8988T (cell line): ENCODE measurements around the gene LIFR.
A peak's percentile ranks its signal among the peaks of the same experiment; 100 is the strongest.
"Not testable (repeated sequence)": the region's sequence is repeated elsewhere in the genome, so short reads cannot be mapped to it uniquely, and the experiment has no call there.

ENCODE experiments used
- DNase-seq: peaks from one replicate; pipeline ENCODE4 v3.0.0; 2011

LIFR gene

DNA sequence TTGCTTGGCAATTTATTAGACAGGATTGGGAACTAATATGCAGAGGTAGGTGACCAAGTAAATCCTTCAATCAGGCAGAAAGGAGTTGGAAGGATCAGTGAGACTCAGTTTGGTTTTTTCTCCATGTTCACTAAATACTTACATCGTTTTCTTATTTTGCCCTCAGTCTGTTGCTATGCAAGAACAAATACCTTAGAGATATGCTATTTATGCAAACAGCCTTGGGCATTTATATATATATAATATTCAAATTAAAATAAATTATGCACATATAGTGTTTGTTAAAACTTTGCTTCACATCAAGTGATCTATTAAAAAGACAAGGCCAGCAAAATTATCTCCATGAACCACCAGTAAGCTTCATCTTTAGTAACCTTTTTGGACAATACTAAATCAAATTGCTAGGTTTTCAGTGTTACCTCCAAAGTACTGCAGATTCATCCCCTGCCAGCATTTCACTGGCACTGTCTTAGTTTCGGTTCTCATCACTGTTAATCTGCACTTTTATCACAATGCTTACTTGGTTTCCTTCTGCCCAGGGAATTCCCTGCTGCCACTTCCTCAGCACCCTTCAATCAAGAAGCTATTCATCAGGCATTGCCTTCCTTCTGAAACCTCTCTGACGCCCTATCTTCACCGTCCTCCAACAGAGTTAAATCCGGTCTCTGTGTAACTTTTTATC is 26.0 kb upstream of the LIFR start:
- DNase-seq, result no peak

DNA sequence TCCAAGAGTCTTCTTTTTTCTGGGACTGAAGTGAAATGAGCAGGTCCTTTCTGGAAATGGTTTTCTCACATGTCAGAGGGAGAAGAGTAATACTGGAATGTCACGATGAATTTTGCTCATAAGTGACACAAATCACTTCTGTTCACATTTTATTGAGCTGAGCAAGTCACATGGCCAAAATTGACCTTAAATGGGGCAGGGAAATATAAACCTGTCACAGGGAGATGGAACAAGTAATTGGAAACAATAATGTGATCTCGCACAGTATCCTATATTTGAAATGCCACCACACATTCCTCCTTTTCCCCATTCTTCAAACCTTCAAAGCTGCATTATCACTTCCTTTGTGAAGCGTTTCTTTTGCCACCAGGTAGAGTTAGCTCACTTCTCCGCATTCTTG is 25.2 kb upstream of the LIFR start:
- DNase-seq, result no peak

DNA sequence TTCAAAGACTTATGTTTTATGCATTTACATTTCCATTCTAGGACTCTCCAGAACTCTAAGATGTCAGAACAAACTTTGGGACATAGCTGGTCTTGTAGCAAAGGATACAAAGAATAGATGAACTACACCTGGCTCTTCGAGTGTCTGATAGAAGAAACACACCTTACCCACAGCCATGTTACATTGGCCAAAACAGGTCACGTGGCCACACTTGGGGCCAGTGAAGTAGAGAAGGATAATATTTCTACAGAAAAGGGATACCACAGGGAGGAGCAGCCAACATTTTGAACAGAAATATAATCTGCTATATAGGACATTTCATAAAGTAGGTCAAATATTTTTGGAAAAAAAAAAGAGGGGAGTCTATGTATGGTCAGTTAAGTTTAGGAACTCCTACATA is 22.7 kb upstream of the LIFR start:
- no peak for DNase-seq

DNA sequence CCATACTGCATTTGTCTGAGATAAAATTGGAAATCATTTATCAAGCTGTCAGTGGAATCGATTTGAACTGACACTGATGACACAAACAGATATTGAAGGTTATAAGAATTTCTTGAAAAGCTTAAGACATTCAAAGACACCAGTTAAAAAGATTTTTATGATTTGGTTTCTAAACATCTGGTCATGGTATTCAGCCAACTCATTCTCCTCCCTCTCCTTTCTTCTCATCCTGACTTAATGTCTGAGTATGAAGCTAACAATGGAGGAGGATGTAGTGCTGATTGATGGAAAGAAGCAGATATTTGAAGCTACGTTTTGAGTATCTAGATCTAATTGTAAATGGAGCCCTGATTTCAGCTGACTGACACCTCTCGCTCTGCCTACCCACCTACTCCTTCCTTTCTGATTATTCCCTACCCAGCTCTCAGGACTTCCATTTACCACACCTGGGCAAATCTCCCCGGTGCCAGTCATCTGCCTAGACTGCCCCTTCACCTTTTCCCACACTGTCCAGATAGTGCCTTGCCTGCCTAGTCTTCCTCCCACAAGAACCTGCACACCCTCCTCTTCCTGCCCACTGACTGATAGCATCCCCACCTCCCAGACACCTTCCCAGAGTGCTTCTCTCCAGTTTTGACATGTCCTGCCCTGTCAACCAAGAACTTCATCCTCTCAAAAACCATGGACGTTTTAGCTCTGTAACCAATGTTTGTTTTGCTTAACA is 20.7 kb upstream of the LIFR start:
- no peak for DNase-seq

DNA sequence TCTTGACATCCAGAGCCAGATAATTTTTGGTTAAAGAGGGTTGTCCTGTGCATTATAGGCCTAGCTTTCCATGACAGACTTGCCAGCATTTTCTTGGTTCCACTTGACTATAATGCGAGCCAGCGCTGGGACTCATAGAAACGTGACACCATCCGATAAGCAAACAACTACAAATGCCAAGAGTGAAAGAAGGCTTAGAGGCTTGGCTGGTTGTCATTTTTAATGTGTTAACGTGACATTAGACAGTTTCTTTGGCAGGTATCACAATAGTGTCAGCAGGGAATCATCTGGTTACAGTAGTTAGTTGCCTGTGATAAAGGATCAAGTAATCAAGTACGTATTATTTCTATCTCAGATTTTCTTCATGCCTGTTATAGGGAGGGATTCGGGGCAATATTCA is 20.0 kb upstream of the LIFR start:
- no peak for DNase-seq

DNA sequence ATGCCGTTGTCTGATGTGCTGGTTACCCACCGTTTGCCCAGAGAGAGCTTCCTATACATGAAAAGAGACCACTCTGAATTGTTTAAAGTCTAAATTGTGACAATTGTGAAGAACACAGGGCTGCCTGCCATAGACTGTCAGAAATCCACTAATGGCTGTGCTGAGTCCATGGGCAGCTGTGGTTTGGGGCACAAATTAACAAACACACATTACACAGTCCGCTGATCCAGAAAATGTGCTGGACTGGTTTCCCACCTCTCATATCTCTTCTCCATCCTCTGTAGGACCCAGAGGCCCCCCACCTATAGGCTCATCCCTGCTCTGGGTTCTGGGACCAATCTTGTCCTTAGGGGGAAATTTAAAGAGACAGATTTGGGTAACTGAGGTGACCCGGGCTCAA is 19.0 kb upstream of the LIFR start:
- no peak for DNase-seq

DNA sequence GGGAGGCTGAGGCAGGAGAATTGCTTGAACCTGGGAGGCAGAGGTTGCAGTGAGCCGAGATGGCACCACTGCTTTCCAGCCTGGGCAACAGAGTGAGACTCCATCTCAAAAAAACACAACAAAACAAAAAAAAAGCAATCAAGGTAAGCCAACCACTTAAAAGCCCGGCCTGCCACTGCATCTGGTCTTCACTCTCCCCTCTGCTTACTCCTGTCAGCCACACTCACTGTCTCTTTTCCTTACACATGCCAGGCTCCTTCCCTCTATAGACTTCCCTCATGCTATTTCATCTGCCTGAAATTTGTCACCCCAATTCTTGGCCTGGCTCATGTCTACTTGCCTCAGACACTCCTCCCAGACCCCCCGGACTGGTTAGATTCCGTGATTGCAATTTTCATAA is 17.6 kb upstream of the LIFR start:
- DNase-seq, result no peak

DNA sequence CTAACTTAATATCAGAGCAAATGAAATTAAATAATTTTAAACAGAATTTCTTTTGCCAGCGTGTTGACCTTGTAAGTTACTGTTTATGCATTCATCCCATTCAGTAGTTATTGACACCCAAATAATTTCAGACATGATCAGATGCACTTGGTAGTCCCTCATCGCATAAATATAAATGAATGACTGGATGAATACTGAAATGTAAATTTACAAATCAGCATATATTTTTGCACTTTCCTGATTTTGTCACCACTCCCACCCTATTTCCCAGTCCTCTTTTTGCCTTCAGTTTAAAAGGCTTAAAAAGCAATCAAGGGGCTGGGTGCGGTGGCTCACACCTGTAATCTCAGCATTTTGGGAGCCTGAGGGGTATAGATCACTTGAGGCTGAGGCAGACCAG is 17.1 kb upstream of the LIFR start:
- DNase-seq, result no peak

DNA sequence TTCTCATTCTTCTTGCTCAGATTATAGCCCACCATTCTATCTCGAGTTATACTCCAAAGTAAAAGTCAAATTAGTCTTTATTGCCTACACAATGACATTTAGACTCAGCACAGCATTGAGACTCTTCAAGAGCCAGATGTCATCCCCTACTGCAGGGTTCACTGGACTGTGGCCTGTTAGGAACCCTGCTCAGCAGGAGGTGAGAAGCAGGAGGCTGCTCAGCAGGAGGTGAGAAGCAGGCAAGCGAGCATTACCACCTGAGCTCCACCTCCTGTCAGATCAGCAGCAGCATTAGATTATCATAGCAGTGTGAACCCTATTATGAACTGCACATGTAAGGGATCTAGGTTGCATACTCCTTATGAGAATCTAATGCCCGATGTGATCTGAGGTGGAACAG is 12.7 kb upstream of the LIFR start:
- DNase-seq, result no peak

DNA sequence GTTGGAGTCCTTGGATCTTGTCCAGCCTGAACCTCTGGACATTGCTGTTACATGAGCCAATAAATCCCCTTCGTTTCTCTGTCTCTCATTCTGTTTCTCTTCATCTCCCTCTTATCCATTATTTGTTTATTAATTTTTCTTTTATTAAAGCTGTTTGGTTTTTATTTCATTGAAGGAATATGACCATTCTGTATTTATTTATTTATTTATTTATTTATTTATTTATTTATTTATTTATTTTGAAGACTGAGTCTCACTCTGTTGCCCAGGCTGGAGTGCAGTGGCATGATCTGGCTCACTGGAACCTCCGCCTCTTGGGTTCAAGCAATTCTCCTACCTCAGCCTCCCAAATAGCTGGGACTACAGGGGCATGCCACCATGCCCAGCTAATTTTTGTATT is 10.9 kb upstream of the LIFR start:
- DNase-seq, result not testable (repeated sequence)

DNA sequence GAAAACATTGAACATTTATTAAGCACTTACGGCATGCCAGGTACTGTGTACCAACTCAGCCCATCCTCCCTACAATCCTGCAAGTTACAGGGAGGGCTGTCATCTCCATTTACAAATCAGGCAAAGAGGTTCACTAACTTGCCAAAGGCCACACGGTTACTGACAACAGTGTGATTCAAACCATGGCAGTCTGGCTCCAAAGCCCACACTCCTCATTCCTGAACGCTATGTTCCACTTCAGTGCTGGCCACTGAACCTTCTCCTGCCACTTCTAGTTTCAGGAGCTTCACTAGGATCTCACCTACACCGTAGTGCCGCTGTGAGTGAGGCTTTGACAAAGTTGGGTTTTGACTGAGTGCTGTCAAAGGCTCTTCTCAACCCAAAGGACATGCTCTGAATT is 7.2 kb upstream of the LIFR start:
- DNase-seq, result no peak

DNA sequence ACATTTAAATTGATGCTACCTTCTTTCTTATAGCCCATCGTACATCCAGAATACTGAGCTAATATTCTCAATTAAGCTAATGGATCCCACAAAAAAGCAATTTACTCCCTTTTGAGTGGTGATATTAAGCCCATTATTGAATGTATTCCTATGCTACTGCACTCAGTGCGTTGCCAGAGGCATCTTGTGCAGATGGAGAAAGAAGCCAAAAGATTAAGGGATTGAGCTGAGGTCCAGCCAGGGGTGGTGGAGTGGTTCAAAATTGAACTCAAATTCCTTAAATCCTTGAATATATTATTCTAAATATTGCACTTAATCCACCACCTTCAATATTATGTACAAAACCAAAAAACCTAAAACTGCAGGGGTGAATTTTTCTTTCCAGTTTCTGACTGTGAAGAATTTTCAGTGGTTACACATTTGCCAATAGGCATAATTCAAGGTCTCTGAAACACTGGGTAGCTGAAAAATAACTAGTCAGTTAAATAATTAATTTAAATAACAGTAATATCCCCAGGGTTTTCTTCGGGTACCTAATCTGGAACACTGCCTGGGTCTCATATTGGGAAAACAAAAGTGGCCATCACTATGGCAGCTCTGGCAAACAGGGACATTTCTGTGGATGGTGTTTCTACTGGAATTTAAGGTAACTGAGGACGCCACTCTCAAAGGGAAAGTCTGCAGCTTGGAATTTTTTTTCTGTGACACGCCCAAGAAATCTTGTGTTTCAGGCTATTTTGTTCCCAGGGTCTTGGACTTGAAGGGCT is 6.2 kb upstream of the LIFR start:
- DNase-seq, result no peak

DNA sequence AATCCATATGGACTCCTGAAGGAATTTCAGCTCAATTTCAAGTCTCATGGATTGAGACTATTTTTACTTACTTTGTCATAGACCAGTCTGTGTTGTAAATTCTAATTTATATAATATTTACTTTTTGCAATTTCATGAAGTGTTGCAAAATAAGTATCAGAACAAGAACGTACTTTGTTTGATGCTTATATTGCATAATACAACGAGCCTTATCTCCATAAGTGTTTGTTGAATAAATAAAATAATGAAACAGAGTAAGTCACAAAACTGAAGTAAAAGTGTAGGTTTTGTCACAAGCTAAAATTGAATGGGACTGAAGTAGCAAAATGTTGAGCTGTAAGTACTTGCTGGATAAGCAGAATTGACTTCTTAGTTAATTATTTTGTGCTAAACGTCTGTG is 3.0 kb upstream of the LIFR start:
- no peak for DNase-seq

DNA sequence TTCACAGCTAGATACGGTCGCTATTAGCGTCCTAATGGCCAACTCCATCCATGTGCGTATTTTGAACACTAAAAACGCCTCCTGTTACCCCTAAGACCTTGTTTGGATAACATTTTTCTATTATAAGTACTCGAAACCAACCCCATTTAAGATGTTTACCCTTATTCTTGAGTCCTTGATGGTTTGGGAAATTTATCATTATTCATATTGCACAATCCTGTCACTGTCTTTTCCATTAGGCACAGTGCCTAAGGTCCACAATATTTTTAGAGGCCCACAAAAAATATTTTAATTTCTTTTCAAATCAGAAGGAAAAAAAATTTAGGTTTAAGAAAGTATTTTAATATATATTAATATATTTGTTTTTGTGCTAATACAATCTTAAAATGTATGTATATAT is 1.3 kb upstream of the LIFR start:
- no peak for DNase-seq

DNA sequence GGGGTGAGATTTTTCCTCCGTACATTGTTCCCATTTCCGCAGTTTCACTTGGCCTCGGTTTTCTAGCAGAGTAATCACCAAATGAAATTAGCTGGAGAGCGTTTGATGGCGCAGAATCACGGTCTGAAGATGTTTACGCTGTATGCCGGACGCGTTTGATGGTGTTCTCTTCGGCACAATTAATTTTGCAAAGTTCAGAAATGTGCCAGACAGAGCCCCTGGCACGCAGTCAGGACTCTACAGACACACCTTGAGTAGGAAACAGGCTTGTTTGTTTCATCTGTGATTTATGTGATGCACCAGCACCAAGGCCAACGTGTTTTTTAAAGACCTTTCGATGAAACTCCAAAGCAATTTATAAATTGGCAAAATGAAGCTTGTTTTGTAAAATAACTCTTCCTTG is 863 bp upstream of the LIFR start:
- no peak for DNase-seq

DNA sequence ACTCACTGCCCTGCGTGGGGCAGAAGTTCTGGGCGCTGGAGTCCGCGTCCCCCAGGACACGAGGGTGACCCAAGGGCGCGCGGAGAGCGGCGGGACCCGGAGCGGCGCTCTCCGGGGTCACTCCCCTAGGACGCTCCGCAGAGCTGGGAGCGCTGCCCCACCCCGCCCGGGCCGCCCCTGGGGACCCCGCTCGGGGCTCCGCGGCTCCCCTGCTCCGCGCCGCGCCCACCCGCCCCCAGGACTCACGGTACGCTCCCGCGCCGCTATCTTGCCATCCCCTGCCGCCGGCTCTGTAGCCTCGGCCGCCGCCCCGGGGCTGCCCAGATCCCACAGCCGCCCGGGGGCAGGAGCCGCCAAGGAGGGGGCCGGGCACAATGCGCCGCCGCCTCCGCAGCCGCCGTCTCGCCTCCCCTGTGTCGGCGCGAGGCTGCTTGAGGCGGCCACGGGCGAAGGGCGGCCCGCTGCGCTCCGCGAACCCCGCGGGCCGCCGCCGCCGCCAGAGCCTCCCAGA is 303 bp downstream of the LIFR start:
- peak; percentile 85 for DNase-seq

DNA sequence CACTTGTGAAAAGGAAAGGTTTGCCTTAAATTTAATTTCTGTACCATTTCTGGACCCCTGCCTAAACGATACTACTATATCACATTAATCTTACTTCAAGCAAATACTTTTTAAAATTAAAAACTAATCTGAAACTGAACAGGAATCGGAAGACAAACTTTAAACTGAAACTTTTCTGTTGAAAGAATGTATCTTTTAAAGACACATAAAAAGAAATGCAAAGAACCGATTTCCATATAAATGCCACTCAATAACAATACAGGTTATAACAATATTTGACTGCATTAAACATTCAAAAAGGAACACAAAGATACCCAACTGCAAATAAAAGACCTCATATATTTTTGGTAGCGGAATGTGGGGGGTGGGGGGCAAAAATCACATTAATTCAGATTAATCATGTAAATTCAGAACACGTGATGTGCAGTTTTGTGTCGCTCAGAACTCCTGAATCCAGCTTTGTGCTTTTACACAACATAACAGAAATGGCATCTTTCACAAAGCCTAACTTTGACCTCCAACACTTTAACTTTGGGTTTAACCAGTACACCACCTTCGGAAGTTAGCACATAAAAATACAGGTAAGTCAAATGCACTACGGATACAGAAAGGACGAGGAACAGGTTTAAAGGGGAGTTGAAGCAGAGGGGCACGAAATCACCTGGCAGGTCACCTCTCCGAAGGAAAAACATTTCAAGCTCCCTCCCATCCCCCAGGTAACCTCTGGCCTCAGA is 925 bp downstream of the LIFR start:
- DNase-seq, result no peak

DNA sequence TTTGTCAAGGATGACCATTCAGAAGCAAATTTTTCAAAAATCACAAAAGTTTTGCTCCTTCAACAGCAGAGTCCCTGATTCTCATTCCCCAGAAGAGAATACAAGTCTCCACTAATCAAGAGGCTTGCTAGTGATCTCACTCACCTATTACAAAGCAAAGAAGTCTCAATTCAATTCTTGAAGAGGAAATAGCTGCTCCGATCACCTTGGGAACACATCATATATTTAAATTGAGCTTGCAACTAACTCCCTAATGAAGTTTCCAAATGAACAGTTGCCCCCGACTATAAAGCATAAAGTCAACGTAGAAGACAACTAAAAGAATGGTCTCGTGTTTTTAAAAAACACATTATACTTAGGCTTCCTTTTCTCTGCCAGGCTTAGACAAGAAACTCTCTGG is 1.6 kb downstream of the LIFR start:
- no peak for DNase-seq

DNA sequence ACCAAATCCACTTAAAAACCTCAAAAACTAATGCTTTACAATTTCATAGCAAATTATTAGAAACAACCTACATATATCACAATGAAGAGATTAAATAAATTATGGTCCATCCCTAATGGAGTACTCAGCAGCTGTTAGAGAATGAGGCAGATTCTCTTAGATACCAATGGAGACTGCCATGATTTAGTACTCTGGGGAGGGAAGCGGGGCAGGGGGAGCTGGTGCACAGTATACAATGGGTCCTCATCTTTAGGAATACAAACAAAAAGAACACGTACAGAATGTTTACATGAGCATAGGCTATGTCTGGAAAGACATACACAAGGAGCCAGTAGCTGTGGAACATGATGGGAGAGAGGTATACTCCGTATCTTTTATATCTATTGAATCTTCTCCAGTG is 2.0 kb downstream of the LIFR start:
- no peak for DNase-seq

DNA sequence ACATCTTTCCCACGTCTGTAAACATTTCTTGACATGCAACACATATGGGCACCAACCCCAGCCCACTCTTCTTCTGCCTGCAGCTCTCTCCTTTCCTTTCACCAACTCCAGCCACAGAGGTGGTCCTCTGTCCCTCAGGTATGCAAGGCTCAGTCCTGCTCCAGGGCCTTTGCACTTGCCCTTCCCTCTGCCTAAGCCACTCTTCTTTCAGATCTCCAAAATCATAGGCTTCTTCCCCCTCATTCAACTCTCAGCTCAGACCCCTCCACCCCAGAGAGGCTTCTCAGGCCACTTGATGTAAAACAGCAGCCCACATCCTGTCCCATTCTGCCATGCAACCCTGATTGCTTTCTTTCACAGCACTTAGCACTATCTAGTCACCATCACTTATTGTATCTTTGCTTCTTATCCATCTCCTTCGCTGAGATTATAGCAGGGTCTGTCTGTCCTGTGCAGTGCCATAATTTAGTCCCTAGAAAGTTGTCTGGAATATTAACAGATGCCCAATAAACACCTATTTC is 3.4 kb downstream of the LIFR start:
- no peak for DNase-seq

DNA sequence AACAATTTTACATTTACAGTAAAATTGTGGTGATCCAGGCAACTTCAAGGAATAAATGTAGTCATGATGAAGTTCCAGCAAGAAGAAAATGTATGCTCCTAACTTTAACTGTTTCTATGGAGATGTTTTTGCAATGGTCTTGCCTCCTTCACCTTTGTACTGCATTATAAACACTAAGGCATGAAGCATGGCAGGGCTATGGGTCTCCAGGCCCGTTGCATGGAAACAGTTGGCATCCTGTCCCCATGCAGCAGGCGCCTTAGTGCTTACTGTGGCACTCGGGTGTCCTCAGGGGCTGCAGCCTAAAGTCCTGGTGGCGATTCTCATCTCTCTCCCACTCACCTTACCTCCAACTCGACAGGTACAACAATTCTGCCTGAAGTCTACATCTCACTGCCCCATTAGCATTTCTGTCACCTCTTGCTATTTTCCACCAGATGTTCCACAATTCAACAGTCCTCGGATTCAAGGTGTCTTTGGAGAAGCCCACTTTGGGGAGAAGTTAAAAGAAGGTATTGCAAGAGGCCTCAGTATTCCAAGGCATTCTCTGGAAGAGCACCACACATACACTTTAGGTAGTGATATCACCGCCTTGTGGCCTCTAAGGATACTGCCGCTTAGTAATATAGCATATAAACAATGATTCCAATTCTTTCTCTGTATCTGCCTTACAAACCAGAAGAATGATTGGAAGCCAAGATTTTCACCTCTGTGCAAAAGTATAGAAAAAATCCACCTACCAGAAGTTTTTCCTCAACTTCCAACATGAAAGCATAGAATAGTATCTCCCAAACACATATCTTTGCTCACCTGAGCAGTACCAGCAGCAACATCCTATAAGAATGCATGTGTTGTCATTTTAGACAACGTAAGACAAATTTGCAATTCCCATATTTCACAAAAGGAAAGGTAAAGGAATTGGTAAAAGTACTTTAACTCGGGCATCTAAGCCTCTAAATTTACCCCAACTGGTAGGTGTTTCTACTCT is 5.1 kb downstream of the LIFR start:
- peak; percentile 21 for DNase-seq
